Measurements from ENCODE around the gene HOXB3. TPM values are rescaled to one million over a fixed set of nuclear protein-coding genes. Genes with fewer than 3 reads are reported as not detected.

Gene HOXB3
- total RNA-seq, 4 donors from 2014 or later: 37.0 to 89.3 (median 65.4) TPM

DNA sequence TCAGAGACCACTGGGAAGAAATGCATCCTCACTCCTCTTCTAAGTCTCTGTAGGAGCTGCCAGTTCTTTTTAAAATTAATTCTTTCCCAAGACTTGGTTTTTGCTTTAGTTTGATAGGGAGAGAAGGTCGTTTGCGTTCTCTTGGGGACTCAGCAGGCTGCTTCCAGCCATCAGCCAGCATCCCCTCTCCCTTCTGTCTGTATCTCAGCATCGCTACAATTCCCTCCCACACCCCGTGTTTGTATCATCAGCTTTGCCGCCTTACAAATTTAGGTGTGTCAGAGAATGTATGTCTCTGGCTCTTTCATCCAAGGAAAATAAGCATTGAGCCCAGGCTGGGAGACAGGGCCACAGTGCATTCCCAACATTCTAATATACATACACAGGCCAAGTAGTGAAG is 9.3 kb upstream of the HOXB3 start:
- Histone ChIP-seq H3K4me3 (no peak overlapping the region), H3K27ac (peak overlapping the region in 1 of 4 donors; percentile 88), H3K36me3 (peaks cover 0 to 16% (median 0%) of the 10 kb centered on the region in 3 donors), H3K4me1 (peaks cover 0 to 62% (median 16%) of the 10 kb centered on the region in 4 donors), H3K9me3 (no peaks in the 10 kb centered on the region), H3K27me3 (no peaks in the 10 kb centered on the region)
- no peak for TF ChIP-seq POLR2A (IDR thresholded peaks at IDR 0.05)
- TF ChIP-seq, protein P1, sequence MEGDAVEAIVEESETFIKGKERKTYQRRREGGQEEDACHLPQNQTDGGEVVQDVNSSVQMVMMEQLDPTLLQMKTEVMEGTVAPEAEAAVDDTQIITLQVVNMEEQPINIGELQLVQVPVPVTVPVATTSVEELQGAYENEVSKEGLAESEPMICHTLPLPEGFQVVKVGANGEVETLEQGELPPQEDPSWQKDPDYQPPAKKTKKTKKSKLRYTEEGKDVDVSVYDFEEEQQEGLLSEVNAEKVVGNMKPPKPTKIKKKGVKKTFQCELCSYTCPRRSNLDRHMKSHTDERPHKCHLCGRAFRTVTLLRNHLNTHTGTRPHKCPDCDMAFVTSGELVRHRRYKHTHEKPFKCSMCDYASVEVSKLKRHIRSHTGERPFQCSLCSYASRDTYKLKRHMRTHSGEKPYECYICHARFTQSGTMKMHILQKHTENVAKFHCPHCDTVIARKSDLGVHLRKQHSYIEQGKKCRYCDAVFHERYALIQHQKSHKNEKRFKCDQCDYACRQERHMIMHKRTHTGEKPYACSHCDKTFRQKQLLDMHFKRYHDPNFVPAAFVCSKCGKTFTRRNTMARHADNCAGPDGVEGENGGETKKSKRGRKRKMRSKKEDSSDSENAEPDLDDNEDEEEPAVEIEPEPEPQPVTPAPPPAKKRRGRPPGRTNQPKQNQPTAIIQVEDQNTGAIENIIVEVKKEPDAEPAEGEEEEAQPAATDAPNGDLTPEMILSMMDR (IDR thresholded peaks at IDR 0.05): no peak
- no peak for DNase-seq

DNA sequence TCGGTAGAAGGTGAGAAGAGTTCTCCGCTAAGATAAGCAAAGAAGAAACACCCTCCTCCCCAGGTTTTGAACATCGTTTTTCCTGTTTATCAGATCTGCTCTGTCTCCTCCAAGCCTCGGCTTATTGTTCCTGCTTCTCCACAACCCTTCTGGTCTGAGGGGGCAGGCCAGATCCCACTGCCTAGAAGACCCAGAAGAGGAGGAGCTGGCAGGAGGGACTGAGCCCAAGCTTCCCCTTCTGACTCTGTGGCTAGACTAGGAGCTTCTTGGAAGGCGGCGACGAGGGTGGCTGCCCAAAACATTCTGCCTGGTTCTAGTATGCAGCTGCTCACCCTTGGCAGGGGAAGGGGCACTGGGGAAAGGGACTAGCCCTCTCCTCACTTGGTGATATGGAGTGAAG is 8.7 kb upstream of the HOXB3 start:
- peak overlapping the region in 2 of 4 donors; percentile 62 to 65 for H3K4me3 ChIP-seq
- peaks cover 0 to 16% (median 0%) of the 10 kb centered on the region in 3 donors for H3K36me3 ChIP-seq
- no peak for DNase-seq
- TF ChIP-seq, protein P1 (IDR thresholded peaks at IDR 0.05): no peak
- TF ChIP-seq POLR2A (IDR thresholded peaks at IDR 0.05): no peak
- peaks cover 0 to 62% (median 18%) of the 10 kb centered on the region in 4 donors for H3K4me1 ChIP-seq
- H3K27ac ChIP-seq: peak overlapping the region in 3 of 4 donors; percentile 67 to 88 (median 82)
- no peaks in the 10 kb centered on the region for H3K9me3 ChIP-seq
- no peaks in the 10 kb centered on the region for H3K27me3 ChIP-seq

DNA sequence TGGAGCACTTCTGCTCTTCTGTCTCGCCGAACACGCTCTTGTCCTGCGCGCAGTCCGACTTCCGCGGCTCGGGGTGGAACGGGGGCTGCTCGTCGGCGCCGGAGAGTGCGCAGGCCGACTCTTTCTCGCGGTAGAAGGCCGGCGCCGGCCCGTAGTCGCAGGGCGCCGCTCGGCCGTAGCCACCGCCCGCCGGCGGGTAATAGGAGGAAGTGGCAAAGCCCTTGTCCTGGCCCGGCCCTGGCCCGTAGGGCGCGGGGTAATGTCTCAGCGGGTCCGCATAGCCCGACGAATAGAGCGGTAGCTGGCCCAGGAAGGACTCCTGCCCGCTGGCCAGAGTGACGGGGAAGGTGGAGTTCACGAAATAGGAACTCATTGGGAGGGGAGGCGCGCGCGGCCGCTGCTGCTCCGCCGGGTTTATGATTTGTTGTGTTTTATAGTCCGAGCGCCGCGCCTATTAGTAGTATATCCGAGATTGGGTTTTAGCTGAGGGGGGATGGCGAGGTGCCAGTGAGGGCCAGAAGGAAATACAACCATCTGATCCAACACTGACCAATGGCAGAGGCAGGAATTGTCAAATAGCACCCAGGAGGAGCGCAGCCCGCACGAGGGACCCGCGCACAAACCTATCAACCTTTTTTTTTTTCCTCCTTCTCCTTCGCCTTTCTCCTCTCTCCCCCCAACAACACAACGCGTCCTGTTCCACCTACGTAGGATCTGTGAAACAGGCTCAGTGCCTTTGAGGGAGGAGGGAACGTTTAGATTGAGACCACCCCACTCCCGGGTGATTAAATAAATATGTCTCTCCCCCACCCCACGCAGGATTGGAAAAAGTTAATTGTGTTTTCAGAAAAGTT is 8.0 kb upstream of the HOXB3 start:
- peaks cover 0 to 63% (median 18%) of the 10 kb centered on the region in 4 donors for H3K4me1 ChIP-seq
- H3K9me3 ChIP-seq: no peaks in the 10 kb centered on the region
- TF ChIP-seq POLR2A (IDR thresholded peaks at IDR 0.05): peak; percentile 17 to 36
- TF ChIP-seq, protein P1 (IDR thresholded peaks at IDR 0.05): no peak
- H3K36me3 ChIP-seq: peaks cover 0 to 16% (median 0%) of the 10 kb centered on the region in 3 donors
- H3K4me3 ChIP-seq: peak overlapping the region; percentile 36 to 65 (median 56)
- peak in 2 of 3 donors; percentile 87 to 90 for DNase-seq
- no peaks in the 10 kb centered on the region for H3K27me3 ChIP-seq
- H3K27ac ChIP-seq: peak overlapping the region; percentile 50 to 88 (median 74)

DNA sequence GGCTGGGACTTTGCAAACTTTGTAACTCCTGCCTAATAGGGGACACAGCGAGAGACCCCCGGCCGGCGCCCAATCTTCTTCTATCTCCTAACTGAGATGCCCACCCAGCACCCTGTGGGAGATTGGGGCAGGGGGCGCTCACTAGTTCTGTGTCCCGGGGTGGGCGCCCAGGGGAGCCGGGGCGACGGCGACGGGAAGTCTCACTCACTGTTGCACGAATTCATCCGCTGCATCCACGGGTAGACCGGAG is 7.4 kb upstream of the HOXB3 start:
- no peak for TF ChIP-seq POLR2A (IDR thresholded peaks at IDR 0.05)
- TF ChIP-seq, protein P1 (IDR thresholded peaks at IDR 0.05): no peak
- peaks cover 0 to 16% (median 0%) of the 10 kb centered on the region in 3 donors for H3K36me3 ChIP-seq
- H3K9me3 ChIP-seq: no peaks in the 10 kb centered on the region
- H3K4me3 ChIP-seq: peak overlapping the region; percentile 36 to 65 (median 56)
- no peak for DNase-seq
- H3K4me1 ChIP-seq: peaks cover 0 to 68% (median 18%) of the 10 kb centered on the region in 4 donors
- H3K27me3 ChIP-seq: no peaks in the 10 kb centered on the region
- peak overlapping the region; percentile 50 to 88 (median 74) for H3K27ac ChIP-seq

DNA sequence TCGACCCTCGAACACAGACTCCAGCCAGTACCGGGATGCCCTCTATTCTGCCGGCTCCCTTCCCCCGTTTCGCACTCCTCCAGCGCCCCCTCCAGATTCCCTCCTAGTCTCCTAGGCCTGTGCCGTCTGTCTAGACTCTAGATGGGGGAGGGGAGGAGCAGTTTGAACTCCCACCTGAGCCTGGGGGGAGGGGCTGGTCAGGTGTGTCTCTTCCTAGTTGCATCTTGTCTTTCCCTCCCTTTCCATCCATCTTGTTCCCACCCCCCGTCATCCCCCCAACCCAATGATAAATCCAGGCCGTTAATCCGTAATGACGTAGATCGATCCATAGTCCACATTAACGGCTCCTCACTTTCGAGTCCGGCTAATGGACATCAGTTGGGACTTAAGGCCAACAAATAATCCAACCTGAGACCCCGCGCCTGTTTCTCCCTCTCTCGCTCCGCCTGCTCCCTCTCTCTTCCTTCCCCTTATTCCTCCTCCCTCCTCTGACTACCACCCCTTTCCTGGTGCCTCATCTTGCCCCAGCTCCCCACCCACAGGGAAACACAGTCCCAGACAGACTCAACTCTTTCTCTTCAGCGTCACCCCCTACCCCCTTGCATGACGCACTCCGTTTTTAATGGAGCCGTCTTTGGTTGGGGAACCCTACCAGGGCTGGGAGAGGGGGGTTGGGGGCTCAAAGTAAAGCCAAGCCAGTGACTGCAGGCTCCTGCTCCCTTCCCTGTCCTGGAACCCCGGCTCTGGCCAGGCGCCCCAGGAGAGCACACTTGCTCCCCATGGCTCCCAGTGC is 6.9 kb upstream of the HOXB3 start:
- Histone ChIP-seq H3K4me3 (peak overlapping the region; percentile 36 to 65 (median 56)), H3K36me3 (peaks cover 0 to 17% (median 0%) of the 10 kb centered on the region in 3 donors), H3K9me3 (no peaks in the 10 kb centered on the region), H3K27ac (peak overlapping the region; percentile 50 to 88 (median 74)), H3K27me3 (no peaks in the 10 kb centered on the region), H3K4me1 (peaks cover 0 to 63% (median 17%) of the 10 kb centered on the region in 4 donors)
- no peak for TF ChIP-seq POLR2A (IDR thresholded peaks at IDR 0.05)
- TF ChIP-seq, protein P1 (IDR thresholded peaks at IDR 0.05): no peak
- DNase-seq: peak in 1 of 3 donors; percentile 44

All from Peyer's patch (tissue), 4 donors.